ENCODE data around the gene FARS2. TPM values are rescaled to one million over a fixed set of nuclear protein-coding genes. Genes with fewer than 3 reads are reported as not detected.
A peak's percentile ranks its signal among the peaks of the same experiment; 100 is the strongest.

The FARS2 gene
- total and polyA plus RNA-seq, 9 of the 15 experiments (the other 6 are each of a cell fraction or from before 2014, with no cell fraction given) = 16.5 to 62.2 (median 27.0) TPM

- 18% methylated on average over 9 of the region's 9 CpGs for WGBS (ENCODE audit: insufficient coverage, low coverage, missing lambda C conversion rate)
- H3K4me3 ChIP-seq = no peak overlapping the region
- peaks cover 8% of the 10 kb centered on the region; the same call in 2 of the 3 replicates for H3K79me2 ChIP-seq (ENCODE audit: control insufficient read depth, insufficient read depth, low read length)
- peak overlapping the region; percentile 48; the same call in 1 of the 2 replicates for H3K4me2 ChIP-seq (ENCODE audit: insufficient read depth, low read length)
- DNase-seq (ENCODE audit: extremely low read depth in 1 of 4, low spot score in 3 of 4) (peak in 1 of 4 experiments; percentile 47), ATAC-seq (peak; percentile 73), FAIRE-seq (peak; percentile 56)
- H3K9me3 ChIP-seq (replicated peaks; ENCODE audit: control insufficient read depth, insufficient read depth, low read depth, low read length) = no peaks in the 10 kb centered on the region
- intact Hi-C loops (cut with micrococcal nuclease) = no loop called here
- peaks cover 2% of the 10 kb centered on the region; the same call in 1 of the 3 replicates for H3K36me3 ChIP-seq (ENCODE audit: control insufficient read depth, insufficient read depth, low read length)
- H3K9me1 ChIP-seq (ENCODE audit: control insufficient read depth, insufficient read depth, low read length) = no peaks in the 10 kb centered on the region
- H3K9ac ChIP-seq (ENCODE audit: insufficient read depth in 1 of 2, low read depth in 2 of 2, low read length in 2 of 2) = peak overlapping the region in 1 of 2 experiments; percentile 80; a peak in 2 of 4 replicates
- H4K20me1 ChIP-seq (replicated peaks; ENCODE audit: control insufficient read depth, insufficient read depth, low read length) = 0 out of 2 replicates have a peak, but pooled peaks cover 3% of the 10 kb centered on the region
- H2AFZ ChIP-seq (ENCODE audit: low read depth, low read length) = no peak overlapping the region; the same call in 1 of the 2 replicates
- BruUV-seq (replicated peaks) = no TSS peak
- POLR2A ChIA-PET = interaction anchor here (1.0 kb wide), 1 partner anchor 12 kb away, joined by 4 read pairs; no protein-coding TSS in a partner anchor
- H3K27ac ChIP-seq (ENCODE audit: extremely low read depth, low read depth, low read length) = no peak overlapping the region
- H3K27me3 ChIP-seq (ENCODE audit: control insufficient read depth in 2 of 2, insufficient read depth in 2 of 2, low read length in 2 of 2) = no peaks in the 10 kb centered on the region
- CTCF ChIA-PET (ENCODE audit: low intra/inter-chr PET ratio) = no interaction called here
- in situ Hi-C loops (cut with MboI) = no loop called here
- peaks cover 12 to 13% of the 10 kb centered on the region in 2 experiments; a peak in 4 of 5 replicates for H3K4me1 ChIP-seq (replicated peaks in 1 of 2; ENCODE audit: control insufficient read depth in 2 of 2, insufficient read depth in 2 of 2, low read length in 2 of 2)
- no peak for TF ChIP-seq KLF16 (IDR thresholded peaks at IDR 0.05)
- TF ChIP-seq TFE3 (CRISPR knock-in tag; IDR thresholded peaks at IDR 0.05) = no peak
- TF ChIP-seq RAD51 (IDR thresholded peaks at IDR 0.05; ENCODE audit: borderline replicate concordance, low read depth) = no peak
- TF ChIP-seq CREB3 (tag; conservative IDR thresholded peaks at IDR 0.05; ENCODE audit: low read depth) = 0 out of 2 replicates have a peak, but pooled peaks have one; percentile 47
- no peak for TF ChIP-seq NELFE (IDR thresholded peaks at IDR 0.05; ENCODE audit: insufficient read depth, insufficient read length)
- no peak for TF ChIP-seq MGA (IDR thresholded peaks at IDR 0.05)
- TF ChIP-seq EHMT2 (IDR thresholded peaks at IDR 0.05) = no peak
- TF ChIP-seq EP300 (IDR thresholded peaks at IDR 0.05; ENCODE audit: low read length) = no peak
These were observed 20.9 kb downstream of the FARS2 start for GRCh38 chr6:5282191-5282623.
